CD4-positive, alpha-beta T cell (primary cell): ENCODE data around the gene DPYSL4. TPM values are rescaled to one million over a fixed set of nuclear protein-coding genes. Genes with fewer than 3 reads are reported as not detected.

ENCODE experiments used
- ATAC-seq: fragments of 200-7000 bp; cut with Tn5 transposase; one replicate; pipeline ENCODE4 v1.10.0; 2022; ENCODE audit warnings: mild to moderate bottlenecking; ENCODE audit not compliant: poor library complexity
- CTCF ChIA-PET: fragments of 350-600 bp; sonication (Branson Sonifier 250); formaldehyde crosslinking; loops from one replicate; lab custom pipeline; 2021; ENCODE audit warnings: antibody characterized with exemption, inconsistent platforms; lab: Charles Lee
- POLR2A ChIA-PET: fragments of 350-600 bp; sonication (Branson Sonifier 250); formaldehyde crosslinking; loops from one replicate; lab custom pipeline; 2021; ENCODE audit warnings: antibody characterized with exemption, inconsistent platforms; lab: Charles Lee
- DNase-seq, 14 experiments: peaks; one replicate each; pipeline ENCODE4 v3.0.0-alpha.2; 2013 to 2020; ENCODE audit warnings: mixed read lengths in 2 of 14
- H3K27ac ChIP-seq, 2 donors: one replicate each; pipeline versions ENCODE4 v1.5.1 to v1.7.0; 2013; ENCODE audit warnings: low read length in 2 of 2, low read depth in 1 of 2, mild to moderate bottlenecking in 1 of 2
- H3K27me3 ChIP-seq, 2 experiments: 1 replicate in 1 of 2; 2 replicates in 1 of 2; pipeline versions ENCODE4 v1.6.1 to v1.7.0; 2013; ENCODE audit warnings: low read length in 2 of 2, control low read depth in 1 of 2, mild to moderate bottlenecking in 1 of 2, moderate library complexity in 1 of 2; ENCODE audit not compliant: insufficient read depth in 2 of 2, control insufficient read depth in 1 of 2
- H3K36me3 ChIP-seq: one replicate; pipeline ENCODE4 v1.6.1; 2013; ENCODE audit warnings: low read length, control low read depth; ENCODE audit not compliant: insufficient read depth
- H3K4me1 ChIP-seq: one replicate; pipeline ENCODE4 v1.6.1; 2013; ENCODE audit warnings: low read length, control low read depth; ENCODE audit not compliant: insufficient read depth
- H3K4me3 ChIP-seq: one replicate; pipeline ENCODE4 v1.5.1; 2013; ENCODE audit warnings: mild to moderate bottlenecking, low read length, moderate library complexity
- H3K9me3 ChIP-seq, 2 experiments: 1 replicate in 1 of 2; 2 replicates in 1 of 2; pipeline versions ENCODE4 v1.6.1 to v1.7.0; 2013; ENCODE audit warnings: low read length in 2 of 2, mild to moderate bottlenecking in 2 of 2, control low read depth in 1 of 2, moderate library complexity in 1 of 2; ENCODE audit not compliant: control insufficient read depth in 1 of 2, insufficient read depth in 1 of 2
- H3K27ac Mint-ChIP-seq: one replicate; pipeline ENCODE4 v1.8.0; 2020; ENCODE audit warnings: mixed read lengths
- H3K27me3 Mint-ChIP-seq: one replicate; pipeline ENCODE4 v1.8.0; 2021; ENCODE audit warnings: mixed read lengths
- H3K36me3 Mint-ChIP-seq: one replicate; pipeline ENCODE4 v1.8.0; 2021; ENCODE audit warnings: low read depth, mixed read lengths
- H3K4me1 Mint-ChIP-seq: one replicate; pipeline ENCODE4 v1.8.0; 2021; ENCODE audit warnings: low read depth, mixed read lengths
- H3K4me3 Mint-ChIP-seq: one replicate; pipeline ENCODE4 v1.8.0; 2020; ENCODE audit warnings: mild to moderate bottlenecking, mixed read lengths
- H3K9me3 Mint-ChIP-seq: one replicate; pipeline ENCODE4 v1.8.0; 2020; ENCODE audit warnings: mixed read lengths
- intact Hi-C, 2 experiments: fragments of 100-400 bp; cut with DNase I in 1 of 2; cut with micrococcal nuclease in 1 of 2; formaldehyde crosslinking; loops; one replicate each; pipeline versions ENCODE4 v1.15.1 to v1.9.0; 2023 to 2025; cut with DNase I, micrococcal nuclease
- total RNA-seq, 174 experiments: library from RNA in 2 of 174; stranded (reverse) in 2 of 174; gene quantifications; one replicate each; pipeline ENCODE4 v1.2.3 and lab custom pipeline; 2021 to 2026
- TF ChIP-seq, protein P1 (sequence below): fragments of 200-600 bp; IDR thresholded peaks from one replicate; pipeline ENCODE4 v1.8.0; 2022; ENCODE audit warnings: antibody characterized with exemption, mild to moderate bottlenecking

DPYSL4 gene
- total RNA-seq, 2 experiments from 2014 or later = 0.64 to 0.96 TPM

DNA sequence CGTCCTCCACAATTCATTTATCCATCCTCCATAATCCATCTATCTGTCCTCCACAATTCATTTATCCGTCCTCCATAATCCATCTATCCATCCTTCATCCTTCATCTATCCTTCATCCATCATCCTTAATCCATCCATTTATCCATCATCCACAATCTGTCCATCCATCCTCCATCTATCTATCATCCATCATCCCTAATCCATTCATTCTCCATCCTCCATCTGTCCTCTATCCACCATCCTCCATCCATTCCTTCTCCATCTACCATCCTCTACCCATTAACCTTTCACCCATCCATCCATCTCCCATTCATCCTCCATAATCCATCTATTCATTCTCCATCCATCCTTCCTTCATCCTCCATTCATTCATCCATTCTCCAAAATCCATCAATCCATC, 36.0 kb upstream of the DPYSL4 start:
- POLR2A ChIA-PET = no interaction called here
- intact Hi-C loops = loop anchor here in 1 of 2 experiments (10.0 kb wide), 2 partner anchors 176 to 304 kb away; no protein-coding TSS in a partner anchor

DNA sequence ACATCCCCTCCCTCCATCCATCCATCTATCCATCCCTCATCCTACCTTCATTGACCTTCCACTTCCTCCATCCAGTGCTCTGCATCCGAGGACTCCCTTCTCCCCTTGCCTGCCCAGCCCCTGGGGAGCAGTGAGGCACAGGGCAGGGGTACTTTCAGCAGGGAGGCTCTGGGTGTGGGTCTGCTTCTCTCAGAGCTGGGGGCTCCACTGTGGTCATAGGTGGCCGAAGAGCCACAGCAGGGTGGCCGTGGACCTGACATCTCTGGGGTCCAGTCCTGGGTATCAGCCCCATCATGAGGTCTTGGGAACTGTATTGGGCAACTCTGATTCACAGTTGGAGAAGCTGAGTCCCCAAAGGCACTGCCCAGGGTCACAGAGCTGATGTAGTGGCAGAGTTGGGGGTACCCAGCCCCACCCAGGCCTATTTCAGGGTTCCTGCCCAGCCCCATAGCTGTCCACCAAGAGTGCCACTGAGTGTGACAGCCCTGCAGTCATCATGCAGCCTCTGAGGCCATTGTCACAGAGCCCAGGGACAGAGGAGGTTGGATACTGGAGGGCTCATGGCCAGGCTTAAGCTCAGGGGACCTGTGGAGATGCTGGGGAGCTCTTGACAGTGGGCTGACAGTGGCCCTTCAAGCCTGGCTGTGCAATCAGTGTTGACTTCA, 35.3 kb upstream of the DPYSL4 start:
- TF ChIP-seq, protein P1, sequence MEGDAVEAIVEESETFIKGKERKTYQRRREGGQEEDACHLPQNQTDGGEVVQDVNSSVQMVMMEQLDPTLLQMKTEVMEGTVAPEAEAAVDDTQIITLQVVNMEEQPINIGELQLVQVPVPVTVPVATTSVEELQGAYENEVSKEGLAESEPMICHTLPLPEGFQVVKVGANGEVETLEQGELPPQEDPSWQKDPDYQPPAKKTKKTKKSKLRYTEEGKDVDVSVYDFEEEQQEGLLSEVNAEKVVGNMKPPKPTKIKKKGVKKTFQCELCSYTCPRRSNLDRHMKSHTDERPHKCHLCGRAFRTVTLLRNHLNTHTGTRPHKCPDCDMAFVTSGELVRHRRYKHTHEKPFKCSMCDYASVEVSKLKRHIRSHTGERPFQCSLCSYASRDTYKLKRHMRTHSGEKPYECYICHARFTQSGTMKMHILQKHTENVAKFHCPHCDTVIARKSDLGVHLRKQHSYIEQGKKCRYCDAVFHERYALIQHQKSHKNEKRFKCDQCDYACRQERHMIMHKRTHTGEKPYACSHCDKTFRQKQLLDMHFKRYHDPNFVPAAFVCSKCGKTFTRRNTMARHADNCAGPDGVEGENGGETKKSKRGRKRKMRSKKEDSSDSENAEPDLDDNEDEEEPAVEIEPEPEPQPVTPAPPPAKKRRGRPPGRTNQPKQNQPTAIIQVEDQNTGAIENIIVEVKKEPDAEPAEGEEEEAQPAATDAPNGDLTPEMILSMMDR = no peak
- intact Hi-C loops = loop anchor here in 1 of 2 experiments (10.0 kb wide), 2 partner anchors 177 to 303 kb away; no protein-coding TSS in a partner anchor
- ChIA-PET POLR2A (no interaction called here), CTCF (no interaction called here)
- H3K27me3 ChIP-seq = no peaks in the 10 kb centered on the region
- ATAC-seq (no peak), DNase-seq (no peak)
- Mint-ChIP-seq H3K4me1 (no peaks in the 10 kb centered on the region), H3K9me3 (no peaks in the 10 kb centered on the region), H3K27me3 (no peaks in the 10 kb centered on the region), H3K36me3 (no peaks in the 10 kb centered on the region), H3K4me3 (no peak overlapping the region), H3K27ac (no peak overlapping the region)
- H3K4me1 ChIP-seq = no peaks in the 10 kb centered on the region
- H3K9me3 ChIP-seq = peaks cover 0 to 12% of the 10 kb centered on the region in 2 experiments
- H3K36me3 ChIP-seq = no peaks in the 10 kb centered on the region
- no peak overlapping the region for H3K4me3 ChIP-seq
- no peak overlapping the region for H3K27ac ChIP-seq

More for the DNA sequence above, 36.0 kb upstream of the DPYSL4 start:
- no peak for ATAC-seq
- no peaks in the 10 kb centered on the region for H3K9me3 Mint-ChIP-seq
- Histone ChIP-seq H3K27me3 (no peaks in the 10 kb centered on the region), H3K4me1 (no peaks in the 10 kb centered on the region), H3K27ac (no peak overlapping the region), H3K36me3 (no peaks in the 10 kb centered on the region), H3K9me3 (peaks cover 0 to 9% of the 10 kb centered on the region in 2 experiments), H3K4me3 (no peak overlapping the region)
- H3K4me1 Mint-ChIP-seq = no peaks in the 10 kb centered on the region
- TF ChIP-seq, protein P1 = peak; percentile 13
- CTCF ChIA-PET = no interaction called here
- H3K36me3 Mint-ChIP-seq = no peaks in the 10 kb centered on the region
- no peak overlapping the region for H3K4me3 Mint-ChIP-seq
- no peaks in the 10 kb centered on the region for H3K27me3 Mint-ChIP-seq
- DNase-seq = no peak
- H3K27ac Mint-ChIP-seq = no peak overlapping the region

DNA sequence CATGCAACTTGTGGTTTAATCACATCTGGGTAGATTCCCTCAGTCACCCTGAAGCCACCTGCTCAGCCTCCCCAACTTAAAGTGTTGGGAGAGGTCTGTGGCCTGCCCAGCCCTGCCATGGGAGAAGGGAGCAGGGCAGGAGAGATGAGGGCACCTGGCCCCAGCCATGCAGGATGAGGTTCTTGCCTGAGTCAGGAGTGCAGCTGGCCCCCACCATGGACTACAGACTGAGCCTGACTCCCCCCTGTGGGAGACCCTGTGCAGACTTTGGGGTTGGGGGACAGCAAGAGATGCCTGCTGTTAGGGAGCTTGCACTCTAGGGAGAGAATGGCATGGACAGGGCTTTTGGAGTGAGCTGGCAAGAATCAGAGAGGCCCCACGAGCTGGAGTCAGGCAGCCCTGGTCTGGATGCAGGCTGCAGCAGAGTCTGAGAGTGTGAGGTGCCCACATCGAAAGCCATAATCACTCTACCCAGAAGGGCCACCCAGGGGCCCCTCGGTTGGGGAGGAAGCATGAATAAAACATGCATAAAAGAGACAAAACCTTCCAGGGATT, 34.7 kb upstream of the DPYSL4 start:
- H3K4me1 Mint-ChIP-seq = no peaks in the 10 kb centered on the region
- H3K4me1 ChIP-seq = no peaks in the 10 kb centered on the region
- H3K9me3 ChIP-seq = peaks cover 0 to 12% of the 10 kb centered on the region in 2 experiments
- no peaks in the 10 kb centered on the region for H3K36me3 ChIP-seq
- H3K9me3 Mint-ChIP-seq = no peaks in the 10 kb centered on the region
- no peaks in the 10 kb centered on the region for H3K27me3 Mint-ChIP-seq
- TF ChIP-seq, protein P1 = no peak
- no peak overlapping the region for H3K4me3 ChIP-seq
- H3K27ac Mint-ChIP-seq = no peak overlapping the region
- ATAC-seq = no peak
- no peak overlapping the region for H3K27ac ChIP-seq
- no peak overlapping the region for H3K4me3 Mint-ChIP-seq
- H3K36me3 Mint-ChIP-seq = no peaks in the 10 kb centered on the region
- no peaks in the 10 kb centered on the region for H3K27me3 ChIP-seq
- DNase-seq = no peak
- ChIA-PET POLR2A (no interaction called here), CTCF (no interaction called here)
- intact Hi-C loops = loop anchor here in 1 of 2 experiments (10.0 kb wide), 2 partner anchors 177 to 303 kb away; no protein-coding TSS in a partner anchor
